ENCODE measurements around the gene HOXD13.

Gene HOXD13

GRCh38 chr2:176106581-176107539 lies 14.3 kb downstream of the HOXD13 start, which contains the start of gene HOXD11:
Gene HOXD11, plus strand, starts transcription at chr2:176107280. Its CDS starts 76 bp downstream, at chr2:176107356.
- DNase-seq (ENCODE audit: low spot score): no peak

- no peak for DNase-seq (ENCODE audit: low spot score)
Observed at GRCh38 chr2:176107731-176108181, 15.2 kb downstream of the HOXD13 start.

GRCh38 chr2:176109192-176109901 lies 16.8 kb downstream of the HOXD13 start:
- no peak for DNase-seq (ENCODE audit: low spot score)

DNA sequence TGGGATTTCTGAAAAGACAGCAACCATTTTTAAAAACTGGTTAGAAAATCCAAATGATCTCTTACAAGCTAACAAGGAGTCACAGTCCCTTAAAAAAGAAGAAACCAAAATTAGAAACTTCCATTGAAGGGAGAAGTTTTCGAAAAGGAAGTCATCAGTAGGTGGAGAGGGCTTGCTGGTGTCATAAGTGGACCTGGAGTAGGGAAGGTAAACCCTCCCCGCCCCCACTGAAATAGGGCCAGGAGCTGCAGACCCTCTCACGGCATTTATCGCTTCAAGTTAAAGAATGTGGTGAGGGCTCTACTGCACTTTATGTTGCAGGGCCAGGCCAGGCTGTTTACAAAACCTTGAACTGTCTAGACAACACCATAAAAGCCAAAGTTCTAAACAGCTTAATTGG lies 17.4 kb downstream of the HOXD13 start:
- no peak for DNase-seq (ENCODE audit: low spot score)

DNA sequence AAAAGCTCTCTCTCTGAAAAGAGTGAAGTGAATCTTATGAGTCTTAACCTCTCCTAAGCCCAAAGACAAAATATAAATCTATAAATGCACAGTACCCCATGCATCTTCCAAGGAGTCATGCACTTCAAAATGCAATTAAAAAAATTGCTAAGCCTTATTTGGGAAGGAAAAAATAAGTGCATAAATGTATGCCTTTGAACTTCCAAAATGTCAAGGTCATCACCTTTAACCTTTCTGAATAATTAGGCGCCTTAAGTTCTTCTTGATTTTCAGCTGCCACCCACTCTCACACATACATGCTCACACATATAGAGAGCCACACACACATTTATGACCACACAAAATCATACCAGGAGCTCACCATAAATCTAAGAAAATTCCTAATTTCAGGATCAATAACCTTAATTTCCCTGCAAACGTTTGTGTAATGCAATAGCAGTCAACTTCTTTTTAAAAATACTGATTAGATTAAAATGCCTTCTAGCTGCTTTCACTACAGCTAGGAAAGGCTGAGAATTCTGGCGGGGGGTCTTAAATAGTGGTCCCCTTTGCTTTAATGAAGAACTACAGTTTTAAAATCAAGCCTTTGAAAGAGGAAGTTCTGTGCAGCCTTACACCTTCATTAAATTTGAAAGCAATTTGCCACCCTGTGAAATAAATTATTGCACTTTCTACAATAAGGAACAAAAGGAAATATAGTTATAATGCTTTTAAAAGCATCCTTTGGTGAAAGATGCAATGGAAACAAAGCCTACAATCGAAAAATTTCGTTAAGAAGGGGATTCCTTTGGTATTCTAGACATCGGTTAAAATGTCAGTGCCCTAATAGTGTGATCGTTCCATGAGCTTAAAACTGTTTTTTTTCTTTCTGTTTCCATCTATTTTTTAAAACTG lies 18.1 kb downstream of the HOXD13 start:
- DNase-seq (ENCODE audit: low spot score): no peak

DNA sequence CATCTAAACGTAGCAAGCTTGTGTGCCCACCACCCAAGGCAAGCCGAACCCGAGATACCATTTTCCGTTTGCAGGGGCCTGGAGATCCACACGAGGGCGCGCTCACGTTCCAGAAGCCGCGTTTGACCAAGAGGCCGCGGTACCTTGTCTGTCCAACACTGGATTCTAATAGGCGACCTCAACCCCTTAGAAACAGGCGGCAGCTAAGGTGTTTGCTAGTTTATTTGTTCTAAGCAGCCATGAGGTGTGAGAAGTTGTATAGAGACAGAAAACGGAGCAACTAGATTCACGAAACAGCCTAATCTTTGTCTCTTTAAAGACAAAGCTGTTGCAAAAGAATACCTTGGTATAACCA lies 18.8 kb downstream of the HOXD13 start:
- peak; percentile 80 for DNase-seq (ENCODE audit: low spot score)

- no peak for DNase-seq (ENCODE audit: low spot score)
Observed at GRCh38 chr2:176111846-176112374, 19.4 kb downstream of the HOXD13 start.

- DNase-seq (ENCODE audit: low spot score): no peak
Observed at GRCh38 chr2:176112375-176113302, 20.1 kb downstream of the HOXD13 start.

- DNase-seq (ENCODE audit: low spot score): no peak
Observed at GRCh38 chr2:176114120-176114929, 21.8 kb downstream of the HOXD13 start.

GRCh38 chr2:176114930-176115625 lies 22.6 kb downstream of the HOXD13 start:
- DNase-seq (ENCODE audit: low spot score): no peak

GRCh38 chr2:176115883-176116813 lies 23.6 kb downstream of the HOXD13 start, which contains the start of gene HOXD10:
Gene HOXD10, plus strand, starts transcription at chr2:176116778. Its CDS starts 56 bp downstream, at chr2:176116834.
- no peak for DNase-seq (ENCODE audit: low spot score)

DNA sequence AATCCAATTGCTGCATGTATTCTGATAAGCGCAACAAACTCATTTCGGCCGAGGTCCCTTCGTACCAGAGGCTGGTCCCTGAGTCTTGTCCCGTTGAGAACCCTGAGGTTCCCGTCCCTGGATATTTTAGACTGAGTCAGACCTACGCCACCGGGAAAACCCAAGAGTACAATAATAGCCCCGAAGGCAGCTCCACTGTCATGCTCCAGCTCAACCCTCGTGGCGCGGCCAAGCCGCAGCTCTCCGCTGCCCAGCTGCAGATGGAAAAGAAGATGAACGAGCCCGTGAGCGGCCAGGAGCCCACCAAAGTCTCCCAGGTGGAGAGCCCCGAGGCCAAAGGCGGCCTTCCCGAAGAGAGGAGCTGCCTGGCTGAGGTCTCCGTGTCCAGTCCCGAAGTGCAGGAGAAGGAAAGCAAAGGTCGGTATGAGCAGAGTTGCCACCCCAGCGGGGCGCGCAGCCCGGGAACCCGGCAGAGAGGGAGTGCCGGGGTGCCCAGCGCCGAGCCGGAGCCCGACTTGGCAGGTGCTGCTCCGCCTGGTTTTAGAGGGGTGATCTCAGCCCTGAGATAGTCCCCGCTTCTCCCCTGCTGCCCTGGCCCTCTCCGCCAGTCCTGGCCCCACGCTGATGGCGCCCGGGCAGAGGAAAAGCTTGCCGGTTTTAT lies 24.8 kb downstream of the HOXD13 start:
- no peak for DNase-seq (ENCODE audit: low spot score)

GRCh38 chr2:176117823-176118371 lies 25.4 kb downstream of the HOXD13 start:
- DNase-seq (ENCODE audit: low spot score): no peak

DNA sequence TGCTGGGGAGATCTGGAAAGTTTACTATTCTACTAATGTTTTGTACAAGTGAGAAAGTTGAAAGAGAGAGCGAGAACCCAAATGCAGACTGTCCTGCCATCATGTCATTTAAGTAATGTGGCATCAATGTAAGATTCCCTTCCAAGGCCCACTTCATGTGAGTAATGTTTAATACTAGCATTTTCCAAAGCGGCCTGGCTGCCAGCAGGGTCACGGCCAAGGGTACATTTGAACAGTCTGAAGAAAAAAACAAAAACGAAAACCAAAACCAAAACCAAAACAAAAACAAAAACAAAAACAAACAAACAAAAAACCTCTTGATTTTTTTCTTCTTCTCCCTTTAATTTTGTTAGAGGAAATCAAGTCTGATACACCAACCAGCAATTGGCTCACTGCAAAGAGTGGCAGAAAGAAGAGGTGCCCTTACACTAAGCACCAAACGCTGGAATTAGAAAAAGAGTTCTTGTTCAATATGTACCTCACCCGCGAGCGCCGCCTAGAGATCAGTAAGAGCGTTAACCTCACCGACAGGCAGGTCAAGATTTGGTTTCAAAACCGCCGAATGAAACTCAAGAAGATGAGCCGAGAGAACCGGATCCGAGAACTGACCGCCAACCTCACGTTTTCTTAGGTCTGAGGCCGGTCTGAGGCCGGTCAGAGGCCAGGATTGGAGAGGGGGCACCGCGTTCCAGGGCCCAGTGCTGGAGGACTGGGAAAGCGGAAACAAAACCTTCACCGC lies 26.2 kb downstream of the HOXD13 start:
- peak; percentile 72 for DNase-seq (ENCODE audit: low spot score)

DNA sequence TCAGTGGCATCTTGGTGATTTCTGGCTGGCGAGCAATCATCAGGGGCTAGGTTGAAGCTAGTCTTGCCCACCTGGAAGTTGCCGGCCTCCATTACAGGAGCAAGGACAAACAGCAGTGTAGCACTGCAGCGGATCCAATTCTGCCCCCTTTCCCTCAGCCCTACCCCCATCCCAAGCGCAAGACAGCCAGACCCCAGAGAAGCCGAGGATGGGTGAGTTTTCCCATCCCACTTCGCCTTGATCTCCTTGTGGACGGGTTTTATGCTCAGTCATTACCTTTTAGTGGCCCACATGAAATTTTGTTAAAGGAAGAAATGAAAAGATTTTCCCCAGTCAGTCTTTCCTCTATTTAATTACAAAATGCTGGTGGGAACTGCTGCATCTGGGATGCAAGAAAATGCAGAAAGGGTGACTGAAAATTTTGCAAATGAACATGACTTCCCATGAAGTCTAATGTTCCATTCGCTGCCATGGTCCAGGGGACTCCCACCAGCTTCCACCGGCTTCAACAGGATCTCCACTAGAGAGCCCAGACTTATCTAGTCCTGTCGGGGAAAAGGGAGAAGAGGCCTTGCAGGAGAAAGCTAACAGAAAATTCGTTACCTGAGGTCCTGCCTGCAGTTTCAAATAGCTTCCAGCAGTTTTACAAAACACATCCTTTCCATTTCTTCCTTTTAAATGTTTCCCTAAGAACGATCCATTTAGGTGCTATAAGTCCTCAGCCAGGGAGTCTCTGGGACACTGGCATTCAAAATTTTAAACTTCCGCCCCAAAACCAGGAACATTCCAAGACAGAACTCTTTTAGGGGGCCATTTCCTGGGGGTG lies 28.1 kb downstream of the HOXD13 start:
- DNase-seq (ENCODE audit: low spot score): no peak
